ENCODE data around the gene SLC30A10.
"Not testable (repeated sequence)": the region's sequence is repeated elsewhere in the genome, so short reads cannot be mapped to it uniquely, and the experiment has no call there.

DNA sequence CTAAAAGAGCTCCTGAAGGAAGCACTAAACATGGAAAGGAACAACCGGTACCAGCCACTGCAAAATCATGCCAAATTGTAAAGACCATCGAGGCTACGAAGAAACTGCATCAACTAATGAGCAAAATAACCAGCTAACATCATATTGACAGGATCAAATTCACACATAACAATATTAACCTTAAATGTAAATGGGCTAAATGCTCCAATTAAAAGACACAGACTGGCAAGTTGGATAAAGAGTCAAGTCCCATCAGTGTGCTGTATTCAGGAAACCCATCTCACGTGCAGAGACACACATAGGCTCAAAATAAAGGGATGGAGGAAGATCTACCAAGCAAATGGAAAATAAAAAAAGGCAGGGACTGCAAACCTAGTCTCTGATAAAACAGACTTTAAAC lies 39.7 kb downstream of the SLC30A10 start:
- TF ChIP-seq EZH2 (IDR thresholded peaks at IDR 0.05; ENCODE audit: borderline replicate concordance, low read length): not testable (repeated sequence)
- TF ChIP-seq, protein P1, sequence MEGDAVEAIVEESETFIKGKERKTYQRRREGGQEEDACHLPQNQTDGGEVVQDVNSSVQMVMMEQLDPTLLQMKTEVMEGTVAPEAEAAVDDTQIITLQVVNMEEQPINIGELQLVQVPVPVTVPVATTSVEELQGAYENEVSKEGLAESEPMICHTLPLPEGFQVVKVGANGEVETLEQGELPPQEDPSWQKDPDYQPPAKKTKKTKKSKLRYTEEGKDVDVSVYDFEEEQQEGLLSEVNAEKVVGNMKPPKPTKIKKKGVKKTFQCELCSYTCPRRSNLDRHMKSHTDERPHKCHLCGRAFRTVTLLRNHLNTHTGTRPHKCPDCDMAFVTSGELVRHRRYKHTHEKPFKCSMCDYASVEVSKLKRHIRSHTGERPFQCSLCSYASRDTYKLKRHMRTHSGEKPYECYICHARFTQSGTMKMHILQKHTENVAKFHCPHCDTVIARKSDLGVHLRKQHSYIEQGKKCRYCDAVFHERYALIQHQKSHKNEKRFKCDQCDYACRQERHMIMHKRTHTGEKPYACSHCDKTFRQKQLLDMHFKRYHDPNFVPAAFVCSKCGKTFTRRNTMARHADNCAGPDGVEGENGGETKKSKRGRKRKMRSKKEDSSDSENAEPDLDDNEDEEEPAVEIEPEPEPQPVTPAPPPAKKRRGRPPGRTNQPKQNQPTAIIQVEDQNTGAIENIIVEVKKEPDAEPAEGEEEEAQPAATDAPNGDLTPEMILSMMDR (conservative IDR thresholded peaks at IDR 0.05 in 1 of 2, IDR thresholded peaks at IDR 0.05 in 1 of 2; ENCODE audit: extremely low read depth in 1 of 2, insufficient read depth in 1 of 2, low read depth in 1 of 2, low read length in 2 of 2): not testable (repeated sequence)
